H1 (cell line): ENCODE measurements around the gene MARK3. TPM values are rescaled to one million over a fixed set of nuclear protein-coding genes. Genes with fewer than 3 reads are reported as not detected.

Experiments
- CTCF ChIA-PET: fragments of 300-600 bp; sonication (Branson Sonifier 250); formaldehyde crosslinking; loops from one replicate; lab custom pipeline; 2021; ENCODE audit not compliant: partially characterized antibody; lab: Charles Lee
- POLR2A ChIA-PET: fragments of 300-600 bp; sonication (Branson Sonifier 250); formaldehyde crosslinking; loops from one replicate; lab custom pipeline; 2021; ENCODE audit warnings: inconsistent platforms; ENCODE audit not compliant: partially characterized antibody; lab: Charles Lee
- DNase-seq, 2 experiments: peaks; one replicate each; pipeline versions ENCODE4 v3.0.0 to v3.0.0-alpha.2; 2010 to 2022; ENCODE audit warnings: low spot score in 2 of 2, low read depth in 1 of 2, mixed read lengths in 1 of 2
- FAIRE-seq: peaks from 2 replicates; lab custom pipeline; 2011; peaks lifted over from hg19 to GRCh38; lab: Jason Lieb, UNC
- H2AFZ ChIP-seq: 2 replicates; pipeline ENCODE4 v1.8.1; 2012; ENCODE audit warnings: low read length, inconsistent platforms
- H2AK5ac ChIP-seq: 2 replicates; pipeline ENCODE4 v1.6.1; 2013; ENCODE audit warnings: low read depth, low read length
- H2BK120ac ChIP-seq: replicated peaks from 2 replicates; pipeline ENCODE3; 2013; ENCODE audit warnings: low read depth, low read length, inconsistent platforms
- H2BK12ac ChIP-seq: 2 replicates; pipeline ENCODE4 v1.6.1; 2013; ENCODE audit warnings: low read depth, low read length
- H2BK15ac ChIP-seq: 2 replicates; pipeline ENCODE4 v1.6.1; 2013; ENCODE audit warnings: low read length
- H2BK20ac ChIP-seq: 2 replicates; pipeline ENCODE4 v1.6.1; 2013; ENCODE audit warnings: low read length
- H2BK5ac ChIP-seq: 2 replicates; pipeline ENCODE4 v1.6.1; 2013; ENCODE audit warnings: low read depth, low read length
- H3K14ac ChIP-seq: 2 replicates; pipeline ENCODE4 v1.6.1; 2013; ENCODE audit warnings: inconsistent platforms; ENCODE audit not compliant: insufficient read length
- H3K18ac ChIP-seq: 2 replicates; pipeline ENCODE4 v1.6.1; 2013; ENCODE audit warnings: low read length; ENCODE audit errors: extremely low read depth
- H3K23ac ChIP-seq: 2 replicates; pipeline ENCODE4 v1.6.1; 2013; ENCODE audit warnings: inconsistent platforms; ENCODE audit not compliant: insufficient read length
- H3K23me2 ChIP-seq: 2 replicates; pipeline ENCODE4 v1.6.1; 2013; ENCODE audit warnings: low read depth, low read length
- H3K27ac ChIP-seq: 2 replicates; pipeline ENCODE4 v1.6.1; 2011; ENCODE audit warnings: low read depth, low read length, inconsistent platforms
- H3K27me3 ChIP-seq, 4 experiments: replicated peaks in 1 of 4; 1 replicate in 1 of 4; 2 replicates in 3 of 4; pipeline versions ENCODE4 v1.6.1 to v1.8.1; 2011 to 2013; ENCODE audit warnings: low read length in 3 of 4, mild to moderate bottlenecking in 3 of 4, inconsistent platforms in 2 of 4, mixed read lengths in 2 of 4, moderate library complexity in 1 of 4; ENCODE audit not compliant: control insufficient read depth in 3 of 4, insufficient read depth in 3 of 4; ENCODE audit errors: extremely low read depth in 1 of 4
- H3K36me3 ChIP-seq, 4 experiments: 2 replicates each; pipeline versions ENCODE4 v1.6.1 to v1.8.1; 2011 to 2013; ENCODE audit warnings: mild to moderate bottlenecking in 4 of 4, low read length in 3 of 4, moderate library complexity in 2 of 4, control low read depth in 1 of 4, inconsistent platforms in 1 of 4; ENCODE audit not compliant: insufficient read depth in 4 of 4, control insufficient read depth in 2 of 4
- H3K4ac ChIP-seq: replicated peaks from 2 replicates; pipeline ENCODE3; 2013; ENCODE audit warnings: low read length, low read depth, mixed read lengths, inconsistent platforms; ENCODE audit not compliant: insufficient read length
- H3K4me1 ChIP-seq, 4 experiments: replicated peaks in 1 of 4; 1 replicate in 1 of 4; 2 replicates in 3 of 4; pipeline versions ENCODE4 v1.6.1 to v1.8.1; 2011 to 2013; ENCODE audit warnings: low read length in 3 of 4, inconsistent platforms in 2 of 4, mixed read lengths in 1 of 4; ENCODE audit not compliant: insufficient read depth in 4 of 4, control insufficient read depth in 3 of 4
- H3K4me2 ChIP-seq, 2 experiments: 2 replicates each; pipeline versions ENCODE4 v1.6.1 to v1.8.1; 2011 to 2013; ENCODE audit warnings: low read depth in 2 of 2, low read length in 2 of 2, control low read depth in 1 of 2, inconsistent platforms in 1 of 2, mild to moderate bottlenecking in 1 of 2; ENCODE audit not compliant: insufficient read depth in 1 of 2
- H3K4me3 ChIP-seq, 4 experiments: fragments of 200-600, 300-600 bp in 1 of 4; sonication (generic), shearing (Covaris generic), sonication (Bioruptor Twin) in 1 of 4; 2 replicates each; pipeline versions ENCODE4 v1.5.1 to v1.8.1; 2011 to 2016; ENCODE audit warnings: low read length in 4 of 4, low read depth in 3 of 4, control low read depth in 2 of 4, inconsistent platforms in 2 of 4, mild to moderate bottlenecking in 2 of 4, mixed read lengths in 1 of 4, moderate library complexity in 1 of 4; ENCODE audit not compliant: insufficient read depth in 2 of 4; ENCODE audit errors: extremely low read depth in 1 of 4
- H3K56ac ChIP-seq: replicated peaks from 2 replicates; pipeline ENCODE3; 2013; ENCODE audit warnings: low read depth, mild to moderate bottlenecking, mixed read lengths, low read length, inconsistent platforms; ENCODE audit not compliant: insufficient read length
- H3K79me1 ChIP-seq: 2 replicates; pipeline ENCODE4 v1.6.1; 2013; ENCODE audit warnings: low read depth, low read length, control low read depth
- H3K79me2 ChIP-seq, 2 experiments: 2 replicates each; pipeline versions ENCODE4 v1.6.1 to v1.8.1; 2012 to 2013; ENCODE audit warnings: low read length in 2 of 2, mild to moderate bottlenecking in 2 of 2, inconsistent platforms in 1 of 2; ENCODE audit not compliant: insufficient read depth in 2 of 2, control insufficient read depth in 1 of 2
- H3K9ac ChIP-seq, 4 experiments: replicated peaks in 1 of 4; 1 replicate in 1 of 4; 2 replicates in 3 of 4; pipeline versions ENCODE4 v1.6.1 to v1.8.1; 2011 to 2013; ENCODE audit warnings: low read depth in 3 of 4, low read length in 3 of 4, control low read depth in 2 of 4, mild to moderate bottlenecking in 2 of 4, moderate library complexity in 2 of 4, inconsistent platforms in 1 of 4; ENCODE audit errors: extremely low read depth in 1 of 4
- H3K9me3 ChIP-seq, 2 experiments: 2 replicates each; pipeline versions ENCODE4 v1.6.1 to v1.8.1; 2012 to 2013; ENCODE audit warnings: mild to moderate bottlenecking in 2 of 2, moderate library complexity in 2 of 2, control low read depth in 1 of 2, inconsistent platforms in 1 of 2, low read depth in 1 of 2, low read length in 1 of 2, mixed read lengths in 1 of 2; ENCODE audit not compliant: insufficient read depth in 2 of 2
- H4K20me1 ChIP-seq, 2 experiments: replicated peaks in 1 of 2; 2 replicates each; pipeline versions ENCODE3 to v1.8.1; 2011 to 2013; ENCODE audit warnings: inconsistent platforms in 2 of 2, low read length in 2 of 2, mild to moderate bottlenecking in 1 of 2; ENCODE audit not compliant: insufficient read depth in 2 of 2, control insufficient read depth in 1 of 2
- H4K5ac ChIP-seq: 2 replicates; pipeline ENCODE4 v1.6.1; 2013; ENCODE audit warnings: low read length, low read depth, mixed read lengths, inconsistent platforms; ENCODE audit not compliant: insufficient read length
- H4K8ac ChIP-seq: 2 replicates; pipeline ENCODE4 v1.8.0; 2013; ENCODE audit warnings: mild to moderate bottlenecking, moderate library complexity, low read length, inconsistent platforms; ENCODE audit not compliant: insufficient read depth; ENCODE audit errors: extremely low read depth
- H4K91ac ChIP-seq: replicated peaks from 2 replicates; pipeline ENCODE3; 2013; ENCODE audit warnings: low read length, mixed read lengths, inconsistent platforms; ENCODE audit not compliant: insufficient read length
- ASH2L ChIP-seq: fragments of 200-600, 300-600 bp; sonication (generic); IDR thresholded peaks from one replicate; pipeline ENCODE4 v1.7.1; 2017; ENCODE audit warnings: low read length
- EGR1 ChIP-seq: IDR thresholded peaks from 2 replicates; pipeline ENCODE4 v1.6.1; 2011; ENCODE audit warnings: low read depth, low read length, borderline replicate concordance
- POLR2A ChIP-seq, 2 experiments: IDR thresholded peaks; 1 replicate in 1 of 2; 2 replicates in 1 of 2; pipeline ENCODE4 v1.6.1; 2011; ENCODE audit warnings: low read depth in 2 of 2, low read length in 2 of 2, mild to moderate bottlenecking in 2 of 2; ENCODE audit errors: control extremely low read depth in 1 of 2
- POLR2AphosphoS5 ChIP-seq: IDR thresholded peaks from 2 replicates; pipeline ENCODE4 v1.6.1; 2011; ENCODE audit warnings: low read depth, low read length
- SRF ChIP-seq: IDR thresholded peaks from 2 replicates; pipeline ENCODE4 v1.6.1; 2011; ENCODE audit warnings: mild to moderate bottlenecking, low read depth, low read length, moderate library complexity
- TBP ChIP-seq: IDR thresholded peaks from 2 replicates; pipeline ENCODE4 v1.6.1; 2011; ENCODE audit warnings: low read depth, low read length, improper control_type of control experiment
- TCF12 ChIP-seq: IDR thresholded peaks from 2 replicates; pipeline ENCODE4 v1.6.1; 2011; ENCODE audit warnings: low read depth, mild to moderate bottlenecking, low read length
- WGBS, 2 experiments: shearing (Covaris generic) in 1 of 2; methylation state at CpG; one replicate each; pipeline versions ENCODE4 v1.1.6 to v1.1.7; 2013 to 2015; ENCODE audit warnings: low lambda C conversion rate in 2 of 2, mixed read lengths in 2 of 2, inconsistent platforms in 1 of 2, low coverage in 1 of 2, missing lambda C conversion rate in 1 of 2; ENCODE audit not compliant: insufficient replicate concordance in 2 of 2, insufficient coverage in 1 of 2, insufficient read length in 1 of 2; ENCODE audit errors: extremely low coverage in 1 of 2, missing lambda C conversion rate in 1 of 2; 5-methylcytosine and 5-hydroxymethylcytosine counted together
- polyA plus RNA-seq, 7 experiments: library from polyadenylated mRNA; depleted of rRNA in 3 of 7; stranded (reverse) in 5 of 7; unstranded in 2 of 7; fragments of >200 nt in 5 of 7; fragments of 200-250 nt in 2 of 7; gene quantifications; 1 replicate in 5 of 7; 2 replicates in 1 of 7; 4 replicates in 1 of 7; pipeline versions ENCODE4 v1.2.1 to v1.2.3, GENCODE V29; 2011 to 2013; ENCODE audit warnings: missing spikeins in 2 of 7, mixed read lengths in 2 of 7
- total RNA-seq: library from RNA; stranded (reverse); fragmentation: NEBNext Ultra II Directional; extraction: Animal tissue kit (Norgen Biotek cat#: 25700); gene quantifications from 2 replicates; pipeline ENCODE4 v1.2.1, GENCODE V29; 2021

MARK3 gene
- total and polyA plus RNA-seq, 2 of the 8 experiments (the other 6 are each of a cell fraction or from before 2014, with no cell fraction given): 39.4 to 76.9 TPM

DNA sequence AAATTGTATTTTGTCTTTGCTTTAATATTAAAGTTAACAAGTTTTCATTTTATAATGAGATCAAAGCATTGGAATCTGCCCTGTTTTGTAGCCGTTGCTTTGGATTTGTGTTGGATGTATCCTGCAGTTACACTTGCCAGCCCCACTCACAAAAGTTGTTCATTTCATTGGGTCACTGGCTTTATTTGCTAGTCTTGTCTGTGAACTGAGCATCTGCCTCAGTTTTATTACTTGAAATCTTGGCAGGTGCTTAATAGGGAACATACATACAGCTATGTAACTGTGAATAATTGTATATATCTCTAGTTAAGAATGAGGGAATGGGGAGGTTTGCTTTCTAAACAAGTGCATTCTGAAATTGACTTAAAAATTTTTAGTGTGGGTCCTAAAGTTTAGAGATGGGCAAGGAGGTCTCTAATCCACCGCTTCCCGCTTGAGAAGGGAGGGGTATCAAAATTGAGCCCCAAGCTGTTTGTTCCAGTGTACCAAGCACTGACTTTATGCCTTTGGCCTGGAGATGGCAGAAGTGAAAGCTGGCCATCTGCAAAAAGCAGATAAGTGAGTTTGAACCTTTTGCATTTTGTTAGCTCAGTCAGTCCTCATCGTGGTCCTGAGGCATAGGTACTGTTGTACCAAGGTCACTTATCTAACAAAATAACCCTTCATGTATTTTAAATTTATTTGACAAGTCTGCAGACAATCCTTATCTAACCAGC, 41.9 kb upstream of the MARK3 start:
- Histone ChIP-seq H3K4me2 (no peak overlapping the region), H3K9me3 (no peaks in the 10 kb centered on the region), H2BK15ac (no peak overlapping the region), H3K23me2 (no peaks in the 10 kb centered on the region), H3K79me2 (no peaks in the 10 kb centered on the region), H4K20me1 (peaks cover 9 to 10% of the 10 kb centered on the region in 2 experiments), H3K56ac (no peak overlapping the region), H2BK120ac (no peak overlapping the region), H2BK5ac (no peak overlapping the region), H3K4ac (no peak overlapping the region), H2BK12ac (no peak overlapping the region), H2BK20ac (no peak overlapping the region), H3K79me1 (no peaks in the 10 kb centered on the region), H2AFZ (no peak overlapping the region), H3K27ac (no peak overlapping the region), H3K14ac (no peak overlapping the region), H3K27me3 (no peaks in the 10 kb centered on the region), H3K18ac (no peak overlapping the region), H3K36me3 (peaks cover 34 to 68% (median 55%) of the 10 kb centered on the region in 4 experiments), H3K23ac (no peak overlapping the region), H4K5ac (no peak overlapping the region), H2AK5ac (no peak overlapping the region), H4K8ac (no peak overlapping the region), H3K9ac (no peak overlapping the region), H3K4me3 (no peak overlapping the region), H3K4me1 (peaks cover 0 to 3% (median 0%) of the 10 kb centered on the region in 4 experiments; a peak in 6 of 7 replicates), H4K91ac (no peak overlapping the region)
- FAIRE-seq (no peak), DNase-seq (no peak)
- ChIA-PET POLR2A (interaction anchor here (0.6 to 16.0 kb wide), 21 partner anchors 7 to 353 kb away, joined by 3 to 247 read pairs (median 3); partner anchors contain the start of genes EIF5, MARK3 and TRMT61A), CTCF (interaction anchor here (1.3 to 3.9 kb wide), 3 partner anchors 41 to 52 kb away, joined by 5 to 35 read pairs (median 7); partner anchors contain the start of gene MARK3)
- peak in 1 of 2 experiments; percentile 69; a peak in 2 of 3 replicates for TF ChIP-seq POLR2A (IDR thresholded peaks at IDR 0.05; ENCODE audit: control extremely low read depth in 1 of 2, low read depth in 2 of 2, low read length in 2 of 2)
- TF ChIP-seq ASH2L: no peak
- no peak for TF ChIP-seq EGR1
- no peak for TF ChIP-seq SRF
- TF ChIP-seq TBP: no peak
- peak; percentile 48 for TF ChIP-seq POLR2AphosphoS5
- TF ChIP-seq TCF12: no peak
- WGBS, 2 experiments: 94% methylated on average over 4 of the region's 4 CpGs; no CpG with 5 or more reads in 1 of the 2 experiments
